ENCODE measurements around the gene GPR158. TPM values are rescaled to one million over a fixed set of nuclear protein-coding genes. Genes with fewer than 3 reads are reported as not detected.
A peak's percentile ranks its signal among the peaks of the same experiment; 100 is the strongest.

The GPR158 gene
- total RNA-seq, 1 experiment from 2014 or later: 2.9 TPM

- ChIA-PET POLR2A (no interaction called here), RAD21 (ENCODE audit: low non-redundant PET in 1 of 2, low total read pairs in 2 of 2, uncharacterized antibody in 2 of 2, unreplicated experiment in 2 of 2) (no interaction called here), CTCF (no interaction called here)
- no peak overlapping the region for H3K27ac ChIP-seq (ENCODE audit: low read depth, low read length)
- intact Hi-C loops (cut with micrococcal nuclease): no loop called here
- no peaks in the 10 kb centered on the region for H4K20me1 ChIP-seq (ENCODE audit: insufficient read depth)
- ATAC-seq (no peak), DNase-seq (ENCODE audit: low read depth, low spot score) (no peak)
- no peak overlapping the region for H3K4me2 ChIP-seq (ENCODE audit: low read length)
- H3K9me3 ChIP-seq (ENCODE audit: control insufficient read depth in 1 of 2, insufficient read depth in 1 of 2, low read depth in 1 of 2, low read length in 2 of 2): peaks cover 5 to 8% of the 10 kb centered on the region in 2 experiments; a peak in 2 of 4 replicates
- TF ChIP-seq MAX (IDR thresholded peaks at IDR 0.05) (no peak), POLR2A (IDR thresholded peaks at IDR 0.05; ENCODE audit: borderline replicate concordance, extremely low read depth, insufficient read depth, insufficient read length) (no peak), ELF1 (IDR thresholded peaks at IDR 0.05; ENCODE audit: borderline replicate concordance, low read depth) (no peak), FOSL1 (IDR thresholded peaks at IDR 0.05; ENCODE audit: low read depth) (no peak), POLR2AphosphoS5 (IDR thresholded peaks at IDR 0.05; ENCODE audit: low read depth, low read length) (no peak), SRF (IDR thresholded peaks at IDR 0.05; ENCODE audit: low read depth) (no peak), TCF7L2 (IDR thresholded peaks at IDR 0.05; ENCODE audit: borderline replicate concordance, extremely low read depth, insufficient read depth, insufficient read length) (no peak), RAD21 (IDR thresholded peaks at IDR 0.05; ENCODE audit: low read depth) (no peak), SP1 (IDR thresholded peaks at IDR 0.05; ENCODE audit: low read depth) (no peak), SIN3A (IDR thresholded peaks at IDR 0.05; ENCODE audit: low read depth) (no peak), CEBPB (IDR thresholded peaks at IDR 0.05; ENCODE audit: low read depth) (no peak), ZFX (IDR thresholded peaks at IDR 0.05) (no peak)
- no TSS peak for BruUV-seq (replicated peaks)
- no peak overlapping the region for H3K9ac ChIP-seq (ENCODE audit: low read length)
- no peaks in the 10 kb centered on the region for H3K79me2 ChIP-seq (ENCODE audit: insufficient read depth, low read length)
- H3K4me3 ChIP-seq (replicated peaks in 1 of 2; ENCODE audit: low read depth in 1 of 2, low read length in 2 of 2): no peak overlapping the region
- H3K36me3 ChIP-seq (ENCODE audit: control insufficient read depth in 1 of 2, insufficient read depth in 2 of 2, low read length in 2 of 2): no peaks in the 10 kb centered on the region
- H3K9me2 ChIP-seq (ENCODE audit: insufficient read depth): no peaks in the 10 kb centered on the region
- H3K4me1 ChIP-seq (ENCODE audit: control insufficient read depth in 1 of 2, insufficient read depth in 2 of 2, low read length in 2 of 2): no peaks in the 10 kb centered on the region
- H3K27me3 ChIP-seq (ENCODE audit: insufficient read depth, low read length): no peaks in the 10 kb centered on the region
- no peak overlapping the region for H2AFZ ChIP-seq (ENCODE audit: low read depth, low read length, poor library complexity, severe bottlenecking)
Observed at GRCh38 chr10:25280573-25280972, 105.8 kb downstream of the GPR158 start.

GRCh38 chr10:25285809-25286208 is 111.0 kb downstream of the GPR158 start:
- RAD21 ChIA-PET (ENCODE audit: low non-redundant PET in 1 of 2, low total read pairs in 2 of 2, uncharacterized antibody in 2 of 2, unreplicated experiment in 2 of 2): no interaction called here
- CTCF ChIA-PET: no interaction called here
- H3K4me3 ChIP-seq (replicated peaks in 1 of 2; ENCODE audit: low read depth in 1 of 2, low read length in 2 of 2): no peak overlapping the region
- no TSS peak for BruUV-seq (replicated peaks)
- no peak for DNase-seq (ENCODE audit: low read depth, low spot score)
- no peak overlapping the region for H3K27ac ChIP-seq (ENCODE audit: low read depth, low read length)
- no peak overlapping the region for H2AFZ ChIP-seq (ENCODE audit: low read depth, low read length, poor library complexity, severe bottlenecking)
- H3K79me2 ChIP-seq (ENCODE audit: insufficient read depth, low read length): no peaks in the 10 kb centered on the region
- no peaks in the 10 kb centered on the region for H3K27me3 ChIP-seq (ENCODE audit: insufficient read depth, low read length)
- H3K4me1 ChIP-seq (ENCODE audit: control insufficient read depth in 1 of 2, insufficient read depth in 2 of 2, low read length in 2 of 2): no peaks in the 10 kb centered on the region
- H3K9me3 ChIP-seq (ENCODE audit: control insufficient read depth in 1 of 2, insufficient read depth in 1 of 2, low read depth in 1 of 2, low read length in 2 of 2): peaks cover 5 to 11% of the 10 kb centered on the region in 2 experiments; a peak in 2 of 4 replicates
- no peak overlapping the region for H3K9ac ChIP-seq (ENCODE audit: low read length)
- POLR2A ChIA-PET: no interaction called here
- intact Hi-C loops (cut with micrococcal nuclease): no loop called here
- no peak for ATAC-seq
- no peaks in the 10 kb centered on the region for H3K36me3 ChIP-seq (ENCODE audit: control insufficient read depth in 1 of 2, insufficient read depth in 2 of 2, low read length in 2 of 2)
- H3K4me2 ChIP-seq (ENCODE audit: low read length): no peak overlapping the region
- H4K20me1 ChIP-seq (ENCODE audit: insufficient read depth): no peaks in the 10 kb centered on the region
- no peak for TF ChIP-seq ATF3 (IDR thresholded peaks at IDR 0.05)
- 0 out of 2 replicates have a peak, but pooled peaks have one; percentile 34 for TF ChIP-seq CBX3 (IDR thresholded peaks at IDR 0.05; ENCODE audit: low read depth)
- TF ChIP-seq FOSL1 (IDR thresholded peaks at IDR 0.05; ENCODE audit: low read depth): no peak
- TF ChIP-seq TCF7L2 (IDR thresholded peaks at IDR 0.05; ENCODE audit: borderline replicate concordance, extremely low read depth, insufficient read depth, insufficient read length): no peak
- no peaks in the 10 kb centered on the region for H3K9me2 ChIP-seq (ENCODE audit: insufficient read depth)
